GM19351 (cell line): ENCODE data around the gene SSBP3.
"Not testable (repeated sequence)": the region's sequence is repeated elsewhere in the genome, so short reads cannot be mapped to it uniquely, and the experiment has no call there.

Source experiments
- ATAC-seq: cut with Tn5 transposase; IDR thresholded peaks from one replicate; pipeline ENCODE4 v1.9.1; 2021; ENCODE audit warnings: mild to moderate bottlenecking, moderate library complexity; ENCODE audit not compliant: unreplicated experiment

Gene SSBP3

GRCh38 chr1:54355931-54356679 is 50.1 kb downstream of the SSBP3 start:
- no peak for ATAC-seq

DNA sequence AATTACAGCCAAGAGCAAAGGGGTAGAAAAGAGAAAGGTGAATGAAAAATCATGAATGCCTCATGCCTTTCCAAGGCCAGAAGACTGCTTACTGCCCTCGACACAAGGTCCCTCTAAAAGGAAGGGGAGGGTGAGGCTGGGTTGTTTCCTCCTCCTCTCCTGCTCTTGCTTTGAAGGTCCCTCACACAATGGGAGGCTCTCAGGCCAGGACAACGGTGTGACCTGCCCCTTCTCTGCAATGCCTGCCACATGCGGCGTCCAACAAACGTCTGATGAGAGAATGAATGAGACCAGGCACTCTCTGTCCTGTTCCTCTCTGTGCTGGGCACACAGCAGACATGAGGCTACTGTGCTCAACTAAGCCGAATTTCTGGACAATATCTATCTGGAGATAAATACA is 51.3 kb downstream of the SSBP3 start:
- ATAC-seq: no peak

- ATAC-seq: no peak
These were observed 52.2 kb downstream of the SSBP3 start for GRCh38 chr1:54353959-54354358.

DNA sequence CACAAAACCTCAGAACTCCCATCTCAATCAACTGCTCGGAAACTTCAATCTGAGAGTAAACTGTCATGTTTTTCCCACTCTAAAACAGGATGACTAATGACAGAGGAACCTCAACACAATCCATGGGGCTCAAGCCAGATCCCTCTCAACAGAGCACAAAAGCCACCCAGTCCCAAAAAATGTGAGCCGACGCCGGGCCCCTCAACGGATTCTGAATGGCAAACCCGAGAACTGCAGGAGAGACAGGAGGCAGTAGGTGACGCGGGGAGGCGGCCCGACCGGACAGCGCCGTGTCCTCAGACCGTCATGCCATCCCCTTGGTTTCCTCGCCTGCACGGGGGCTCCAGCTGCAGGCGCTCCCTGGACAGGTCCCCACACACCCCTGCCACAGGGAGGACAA is 53.4 kb downstream of the SSBP3 start:
- ATAC-seq: no peak

- ATAC-seq: no peak
These were observed 55.8 kb downstream of the SSBP3 start for GRCh38 chr1:54350360-54350759.

DNA sequence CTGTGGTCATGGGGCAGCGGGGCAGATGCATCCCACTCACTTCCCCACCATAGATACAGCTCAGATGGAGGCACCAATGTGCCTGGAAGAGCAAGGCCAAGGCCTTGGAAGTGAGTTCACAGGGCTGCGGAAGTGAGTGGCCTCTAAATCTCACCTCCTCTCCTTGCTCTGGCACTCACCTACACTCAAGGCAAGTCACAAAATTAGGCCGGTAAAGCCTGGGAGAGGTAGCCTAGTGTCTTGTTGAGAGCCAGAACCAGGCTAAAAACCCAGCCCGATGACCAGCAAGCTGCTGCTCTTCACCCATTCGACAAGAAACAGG is 57.5 kb downstream of the SSBP3 start:
- no peak for ATAC-seq

DNA sequence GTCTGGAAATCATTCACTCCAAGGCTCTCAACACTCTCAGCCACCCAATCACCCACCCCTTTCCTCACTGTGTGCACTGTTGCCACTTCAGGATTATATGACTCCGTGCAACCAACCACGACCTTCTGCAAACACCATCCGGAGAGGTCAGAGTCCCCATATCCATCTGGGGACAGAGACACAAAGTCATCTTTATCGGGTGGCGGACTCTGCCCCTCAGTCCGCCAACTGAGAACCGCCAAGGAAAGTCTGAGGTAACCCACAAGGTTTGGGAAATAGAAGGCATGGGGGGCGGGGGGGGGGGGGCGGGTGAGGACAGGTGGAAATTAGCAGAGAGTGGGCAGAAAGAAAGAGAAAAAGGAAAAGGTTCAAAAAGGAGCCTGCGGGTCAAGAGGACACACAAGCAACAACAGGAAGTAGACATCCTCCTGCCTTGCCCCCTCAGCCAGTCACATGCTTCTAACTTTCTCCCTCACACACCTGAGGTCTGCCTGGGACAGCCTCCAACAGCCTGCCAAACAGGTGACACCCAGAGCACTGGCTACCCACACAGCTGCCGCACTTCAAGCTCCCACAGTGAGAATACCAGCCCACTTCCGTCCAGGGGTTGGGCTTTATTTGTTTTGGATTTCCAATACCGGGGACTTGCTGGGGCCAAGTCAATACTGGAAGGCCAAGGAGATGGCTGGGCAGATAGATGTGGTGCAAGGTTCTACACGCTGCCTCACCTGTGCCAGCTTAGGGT is 58.1 kb downstream of the SSBP3 start:
- no peak for ATAC-seq

- no peak for ATAC-seq
These were observed 58.8 kb downstream of the SSBP3 start for GRCh38 chr1:54347261-54347954.

DNA sequence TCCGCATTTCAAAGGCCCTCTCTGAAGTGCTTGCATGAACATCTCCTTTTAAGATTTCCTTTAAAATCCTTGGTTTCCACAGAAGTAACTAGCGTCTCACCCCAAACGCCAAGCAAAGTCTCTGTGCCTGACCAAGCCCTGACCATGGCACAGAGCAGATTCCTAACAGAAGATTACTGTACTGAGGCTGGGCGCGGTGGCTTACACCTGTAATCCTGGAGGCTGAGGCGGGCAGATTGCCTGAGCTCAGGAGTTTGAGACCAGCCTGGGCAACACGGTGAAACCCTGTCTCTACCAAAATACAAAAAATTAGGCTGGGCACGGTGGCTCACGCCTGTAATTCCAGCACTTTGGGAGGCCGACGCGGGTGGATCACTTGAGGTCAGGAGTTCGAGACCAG is 60.6 kb downstream of the SSBP3 start:
- not testable (repeated sequence) for ATAC-seq

GRCh38 chr1:54345116-54345515 is 61.1 kb downstream of the SSBP3 start:
- no peak for ATAC-seq

DNA sequence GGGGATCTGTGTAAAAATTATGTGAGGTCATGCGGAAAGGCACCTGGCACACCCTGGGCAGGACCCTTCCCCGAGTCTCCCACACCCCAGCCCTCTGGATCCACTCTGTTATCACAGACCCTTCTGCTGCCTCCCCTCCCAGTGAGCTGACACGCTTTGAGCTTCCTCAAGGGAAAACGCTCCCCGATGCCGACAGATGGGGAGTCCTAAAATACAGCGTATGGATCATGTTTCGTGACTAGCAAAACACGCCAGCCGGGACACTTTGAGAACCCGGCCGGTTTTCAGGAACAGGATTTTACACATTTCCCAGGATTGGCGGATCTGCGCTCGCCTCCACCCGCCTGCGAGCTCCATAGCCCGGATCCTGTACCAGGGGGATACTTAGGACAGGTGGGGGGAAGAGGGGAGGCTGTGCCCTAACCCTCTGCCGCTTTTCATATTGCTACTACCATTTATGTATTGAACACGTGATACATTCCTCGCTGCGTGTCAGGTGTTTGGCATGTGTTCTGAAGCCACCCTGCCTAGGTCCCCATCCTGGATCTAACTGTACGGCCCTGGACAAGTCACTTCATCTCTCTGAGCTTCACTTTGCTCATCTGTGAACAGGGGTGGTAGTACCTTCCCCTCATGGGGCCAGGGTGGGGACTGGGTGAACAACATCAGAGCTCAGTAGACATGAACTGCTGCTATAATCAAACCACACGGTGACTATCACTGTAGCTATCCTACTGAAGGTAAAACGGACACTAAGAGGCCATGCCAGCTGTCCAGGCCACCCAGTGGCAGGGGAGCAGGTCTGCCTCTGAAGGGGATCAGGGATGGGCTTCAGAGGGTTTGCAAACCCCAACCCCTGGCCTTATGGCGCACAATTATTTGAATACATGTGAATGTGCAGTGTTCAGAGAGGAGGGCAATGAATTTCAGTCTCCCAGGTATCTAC is 63.2 kb downstream of the SSBP3 start:
- no peak for ATAC-seq

GRCh38 chr1:54342288-54342687 is 63.9 kb downstream of the SSBP3 start:
- ATAC-seq: no peak

- no peak for ATAC-seq
These were observed 64.4 kb downstream of the SSBP3 start for GRCh38 chr1:54341763-54342162.

DNA sequence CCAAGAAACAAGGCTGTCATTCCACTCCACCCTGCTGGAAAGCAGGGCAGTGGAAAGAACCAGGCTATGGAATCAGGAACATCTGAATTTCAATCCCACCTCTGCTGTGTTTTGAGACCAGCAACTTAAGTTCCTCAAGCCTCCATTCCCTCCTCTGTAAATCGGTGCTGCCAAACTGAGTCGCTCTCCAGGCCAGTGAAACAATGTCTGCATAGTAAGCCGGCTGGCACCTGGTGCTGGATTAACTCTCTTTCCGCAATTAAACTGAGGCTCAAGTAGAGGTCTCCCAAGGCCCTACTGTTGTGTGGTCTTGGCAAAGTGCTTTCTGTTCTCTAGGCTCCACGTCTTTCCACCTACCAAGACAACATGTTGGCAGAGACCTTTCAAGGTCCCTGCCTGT is 65.3 kb downstream of the SSBP3 start:
- no peak for ATAC-seq

GRCh38 chr1:54340434-54340833 is 65.8 kb downstream of the SSBP3 start:
- ATAC-seq: no peak

GRCh38 chr1:54339126-54339525 is 67.1 kb downstream of the SSBP3 start:
- ATAC-seq: no peak

DNA sequence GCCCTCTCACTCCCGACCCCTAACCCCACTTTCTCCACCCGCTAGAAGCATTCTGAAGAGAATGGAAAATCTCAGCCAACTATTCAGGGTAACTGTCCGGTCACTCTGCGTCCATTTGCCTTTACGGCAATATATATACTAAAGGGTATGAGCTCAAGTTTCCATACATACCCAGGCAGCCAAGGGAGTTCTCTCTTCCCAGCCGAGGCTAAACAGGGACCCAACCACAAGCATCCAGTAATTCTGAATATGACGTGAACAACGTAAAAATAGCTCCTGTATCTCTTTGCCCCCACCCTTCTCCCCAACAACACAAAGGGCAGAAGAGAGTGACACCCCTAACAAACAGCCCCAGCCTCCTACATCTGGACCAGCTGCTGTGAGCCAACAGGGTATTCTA is 67.7 kb downstream of the SSBP3 start:
- no peak for ATAC-seq

GRCh38 chr1:54337928-54338327 is 68.3 kb downstream of the SSBP3 start:
- no peak for ATAC-seq

GRCh38 chr1:54337034-54337433 is 69.2 kb downstream of the SSBP3 start:
- ATAC-seq: no peak

GRCh38 chr1:54336116-54336515 is 70.1 kb downstream of the SSBP3 start:
- ATAC-seq: no peak

DNA sequence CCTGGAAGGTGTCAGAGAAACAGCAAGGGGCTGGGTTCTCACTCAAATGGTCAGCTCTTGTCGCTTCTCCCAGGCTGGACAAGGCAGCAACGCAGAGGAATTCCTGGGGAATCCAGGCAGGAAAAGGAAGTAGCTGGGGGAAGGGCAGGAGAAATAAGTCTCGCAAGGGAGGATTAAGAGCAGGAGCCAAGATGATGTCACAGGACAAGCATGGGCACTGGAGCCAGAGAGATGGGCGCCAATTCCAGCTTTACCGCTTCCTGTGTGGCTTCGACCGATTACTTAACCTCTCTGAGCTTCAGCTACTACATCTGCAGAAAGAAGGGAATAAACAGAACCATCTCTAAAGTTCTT is 70.5 kb downstream of the SSBP3 start:
- no peak for ATAC-seq
